ENCODE measurements around the gene B4GALNT4. TPM values are rescaled to one million over a fixed set of nuclear protein-coding genes. Genes with fewer than 3 reads are reported as not detected.
"Not testable (repeated sequence)": the region's sequence is repeated elsewhere in the genome, so short reads cannot be mapped to it uniquely, and the experiment has no call there.

B4GALNT4 gene
- total RNA-seq, 1 donor from 2014 or later: 3.4 TPM

GRCh38 chr11:418343-419247, 49.3 kb downstream of the B4GALNT4 start:
- no peak for DNase-seq (ENCODE audit: low spot score)

- no peak for DNase-seq (ENCODE audit: low spot score)
These were observed 50.1 kb downstream of the B4GALNT4 start for GRCh38 chr11:419248-420005.

GRCh38 chr11:420054-420910, 51.0 kb downstream of the B4GALNT4 start:
- DNase-seq (ENCODE audit: low spot score): no peak

GRCh38 chr11:420911-421321, 51.6 kb downstream of the B4GALNT4 start:
- DNase-seq (ENCODE audit: low spot score): no peak

GRCh38 chr11:422249-422656, 53.0 kb downstream of the B4GALNT4 start:
- DNase-seq (ENCODE audit: low spot score): no peak

GRCh38 chr11:424232-424631, 54.9 kb downstream of the B4GALNT4 start:
- no peak for DNase-seq (ENCODE audit: low spot score)

- not testable (repeated sequence) for DNase-seq (ENCODE audit: low spot score)
These were observed 55.5 kb downstream of the B4GALNT4 start for GRCh38 chr11:424766-425165.

GRCh38 chr11:425301-425700, 56.0 kb downstream of the B4GALNT4 start:
- DNase-seq (ENCODE audit: low spot score): no peak

- no peak for DNase-seq (ENCODE audit: low spot score)
These were observed 57.6 kb downstream of the B4GALNT4 start for GRCh38 chr11:426851-427250.

GRCh38 chr11:428295-428694, 59.0 kb downstream of the B4GALNT4 start:
- DNase-seq (ENCODE audit: low spot score): no peak

GRCh38 chr11:429391-429790, 60.1 kb downstream of the B4GALNT4 start:
- DNase-seq (ENCODE audit: low spot score): no peak

- no peak for DNase-seq (ENCODE audit: low spot score)
These were observed 60.7 kb downstream of the B4GALNT4 start for GRCh38 chr11:429931-430456.

Other genes starting within 250 kb of the B4GALNT4 start
- not detected for gene SCGB1C1, start 176.4 kb upstream of the B4GALNT4 start, total RNA-seq
- 60.5 TPM for gene BET1L, start 162.1 kb upstream of the B4GALNT4 start, total RNA-seq
- 109 TPM for gene RIC8A, start 161.8 kb upstream of the B4GALNT4 start, total RNA-seq
- gene SIRT3, start 133.2 kb upstream of the B4GALNT4 start, total RNA-seq: 19.0 TPM
- gene PSMD13, start 132.5 kb upstream of the B4GALNT4 start, total RNA-seq: 78.5 TPM
- gene NLRP6, start 91.1 kb upstream of the B4GALNT4 start, total RNA-seq: 0.69 TPM
- gene PGGHG, start 80.4 kb upstream of the B4GALNT4 start, total RNA-seq: 42.8 TPM
- not detected for gene IFITM5, start 70.0 kb upstream of the B4GALNT4 start, total RNA-seq
- 129 TPM for gene IFITM2, start 61.7 kb upstream of the B4GALNT4 start, total RNA-seq
- 55.4 TPM for gene IFITM1, start 55.5 kb upstream of the B4GALNT4 start, total RNA-seq
- gene IFITM3, start 48.6 kb upstream of the B4GALNT4 start, total RNA-seq: 246 TPM
- gene PKP3, start 24.7 kb downstream of the B4GALNT4 start, total RNA-seq: 70.8 TPM
- 152 TPM for gene SIGIRR, start 45.5 kb downstream of the B4GALNT4 start, total RNA-seq
- 49.3 TPM for gene ANO9, start 72.5 kb downstream of the B4GALNT4 start, total RNA-seq
- gene PTDSS2, start 80.8 kb downstream of the B4GALNT4 start, total RNA-seq: 36.6 TPM
- gene RNH1, start 137.7 kb downstream of the B4GALNT4 start, total RNA-seq: 156 TPM
- gene HRAS, start 166.1 kb downstream of the B4GALNT4 start, total RNA-seq: 51.1 TPM
- 9.4 TPM for gene LRRC56, start 168.0 kb downstream of the B4GALNT4 start, total RNA-seq
- gene LMNTD2, start 191.2 kb downstream of the B4GALNT4 start, total RNA-seq: 7.5 TPM
- 179 TPM for gene RASSF7, start 191.5 kb downstream of the B4GALNT4 start, total RNA-seq
- 38.1 TPM for gene PHRF1, start 207.0 kb downstream of the B4GALNT4 start, total RNA-seq
- gene IRF7, start 246.5 kb downstream of the B4GALNT4 start, total RNA-seq: 54.0 TPM

All from mucosa of gallbladder (tissue), 1 donor.